ENCODE results near the gene VWA8.
A peak's percentile ranks its signal among the peaks of the same experiment; 100 is the strongest.

Gene VWA8

DNA sequence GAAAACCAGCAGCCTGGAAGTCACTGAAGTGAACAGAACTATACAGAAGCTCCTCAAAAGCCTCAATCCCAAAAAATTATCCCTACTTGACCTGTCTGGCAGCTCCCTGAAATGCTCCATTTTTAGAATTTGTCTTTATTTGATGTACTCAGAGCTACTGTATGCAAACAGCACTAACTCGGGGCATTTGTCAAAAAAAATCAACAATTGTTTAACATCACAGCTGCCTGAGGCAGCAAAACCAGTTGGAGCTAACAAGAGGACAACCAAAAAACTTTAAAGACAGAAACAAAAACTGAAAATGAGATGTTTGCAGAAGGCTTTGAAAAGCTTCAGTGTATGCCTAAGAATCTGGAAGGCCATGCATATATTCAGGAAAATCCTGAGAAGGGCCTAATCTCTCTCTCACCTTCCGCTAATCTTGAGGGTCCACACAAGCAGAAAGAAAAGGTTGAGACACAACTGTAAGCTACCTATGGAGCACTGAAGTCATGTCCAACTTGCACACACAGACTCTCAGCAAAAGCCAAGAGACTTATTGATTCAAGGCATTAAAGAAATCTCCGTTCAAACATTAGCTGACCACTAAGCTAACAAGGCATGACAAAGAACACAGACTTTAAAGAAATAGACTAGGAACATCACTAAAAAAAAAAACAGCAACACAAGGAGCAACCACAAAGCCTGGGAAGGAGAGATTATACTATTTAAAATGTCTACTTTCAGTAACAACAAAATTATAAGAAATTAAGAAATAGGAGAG lies 16.1 kb downstream of the VWA8 start:
- TF ChIP-seq, protein P1, sequence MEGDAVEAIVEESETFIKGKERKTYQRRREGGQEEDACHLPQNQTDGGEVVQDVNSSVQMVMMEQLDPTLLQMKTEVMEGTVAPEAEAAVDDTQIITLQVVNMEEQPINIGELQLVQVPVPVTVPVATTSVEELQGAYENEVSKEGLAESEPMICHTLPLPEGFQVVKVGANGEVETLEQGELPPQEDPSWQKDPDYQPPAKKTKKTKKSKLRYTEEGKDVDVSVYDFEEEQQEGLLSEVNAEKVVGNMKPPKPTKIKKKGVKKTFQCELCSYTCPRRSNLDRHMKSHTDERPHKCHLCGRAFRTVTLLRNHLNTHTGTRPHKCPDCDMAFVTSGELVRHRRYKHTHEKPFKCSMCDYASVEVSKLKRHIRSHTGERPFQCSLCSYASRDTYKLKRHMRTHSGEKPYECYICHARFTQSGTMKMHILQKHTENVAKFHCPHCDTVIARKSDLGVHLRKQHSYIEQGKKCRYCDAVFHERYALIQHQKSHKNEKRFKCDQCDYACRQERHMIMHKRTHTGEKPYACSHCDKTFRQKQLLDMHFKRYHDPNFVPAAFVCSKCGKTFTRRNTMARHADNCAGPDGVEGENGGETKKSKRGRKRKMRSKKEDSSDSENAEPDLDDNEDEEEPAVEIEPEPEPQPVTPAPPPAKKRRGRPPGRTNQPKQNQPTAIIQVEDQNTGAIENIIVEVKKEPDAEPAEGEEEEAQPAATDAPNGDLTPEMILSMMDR (IDR thresholded peaks at IDR 0.05; ENCODE audit: control insufficient read depth, insufficient read depth, low read depth, low read length, missing control alignments) = no peak
- no peak for DNase-seq (ENCODE audit: low read depth)
- no peak overlapping the region for H3K4me3 ChIP-seq (ENCODE audit: control insufficient read depth, low read depth, low read length)

DNA sequence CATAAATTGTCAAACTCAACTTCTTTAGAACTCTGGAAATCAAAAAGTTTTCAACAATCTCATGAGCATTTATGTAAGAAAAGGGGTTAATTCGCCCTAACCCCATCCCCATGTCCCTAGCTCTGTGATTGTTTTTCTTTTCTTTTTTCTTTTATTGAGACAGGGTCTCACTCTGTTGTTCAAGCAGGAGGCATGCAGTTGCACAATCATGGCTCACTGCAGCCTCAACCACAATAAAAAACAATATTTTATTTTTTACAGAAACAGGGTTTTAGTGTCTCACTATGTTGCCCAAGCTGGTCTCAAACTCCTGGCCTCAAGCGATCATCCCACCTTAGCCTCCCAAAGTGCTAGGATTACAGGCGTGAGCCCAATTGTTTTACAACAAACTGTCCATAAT lies 16.7 kb downstream of the VWA8 start:
- no peak overlapping the region for H3K4me3 ChIP-seq (ENCODE audit: control insufficient read depth, low read depth, low read length)
- no peak for DNase-seq (ENCODE audit: low read depth)
- TF ChIP-seq, protein P1 (IDR thresholded peaks at IDR 0.05; ENCODE audit: control insufficient read depth, insufficient read depth, low read depth, low read length, missing control alignments) = no peak

DNA sequence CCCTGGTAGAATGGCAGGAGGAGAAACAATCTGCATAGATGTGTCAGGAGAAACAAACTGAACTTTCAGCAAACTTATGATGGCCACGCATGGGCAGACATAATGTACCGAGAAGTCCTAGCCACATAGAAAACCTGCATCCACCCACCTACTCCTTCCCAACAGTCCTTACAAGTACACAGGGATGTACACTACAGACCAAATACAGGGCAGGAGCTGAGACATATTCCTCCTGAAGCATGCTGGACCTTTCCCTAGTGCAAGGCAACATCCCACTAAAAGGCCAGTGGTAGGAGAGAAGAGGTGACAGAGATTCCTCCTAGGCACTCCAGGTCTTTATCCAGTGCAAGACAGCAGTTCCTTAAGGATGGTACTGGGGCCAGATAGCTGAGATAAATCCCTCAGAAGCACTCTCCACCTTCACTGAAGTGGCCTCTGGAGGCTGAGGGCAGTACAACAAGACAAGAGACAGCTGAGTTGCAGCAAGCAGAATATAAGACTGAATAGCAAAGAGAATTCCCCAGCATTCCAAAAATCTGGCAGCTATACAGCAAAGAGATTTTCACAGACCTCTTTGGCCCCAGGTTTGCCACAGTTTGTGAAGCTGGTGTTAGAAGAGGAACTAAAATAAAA lies 18.3 kb downstream of the VWA8 start:
- no peak for DNase-seq (ENCODE audit: low read depth)
- TF ChIP-seq, protein P1 (IDR thresholded peaks at IDR 0.05; ENCODE audit: control insufficient read depth, insufficient read depth, low read depth, low read length, missing control alignments) = peak; percentile 56
- no peak overlapping the region for H3K4me3 ChIP-seq (ENCODE audit: control insufficient read depth, low read depth, low read length)

DNA sequence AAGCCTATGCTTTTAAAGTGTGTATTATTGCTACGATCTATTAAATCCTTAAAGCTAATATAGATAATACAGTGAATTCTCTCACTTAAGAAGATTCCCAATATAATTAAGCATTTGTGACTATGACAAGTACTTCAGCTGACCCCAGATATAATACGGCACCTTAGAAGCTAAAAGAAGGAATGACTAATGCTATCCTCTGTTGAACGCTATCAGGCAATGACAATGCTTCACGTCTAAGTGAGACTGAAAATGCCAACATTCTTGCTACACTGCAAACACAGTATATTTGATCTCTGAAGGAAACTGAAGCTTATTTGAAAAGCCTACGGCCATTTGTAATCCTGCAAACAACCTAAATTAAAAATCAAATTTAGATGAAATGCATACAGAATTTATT lies 19.7 kb downstream of the VWA8 start:
- H3K4me3 ChIP-seq (ENCODE audit: control insufficient read depth, low read depth, low read length) = no peak overlapping the region
- no peak for DNase-seq (ENCODE audit: low read depth)
- TF ChIP-seq, protein P1 (IDR thresholded peaks at IDR 0.05; ENCODE audit: control insufficient read depth, insufficient read depth, low read depth, low read length, missing control alignments) = no peak

DNA sequence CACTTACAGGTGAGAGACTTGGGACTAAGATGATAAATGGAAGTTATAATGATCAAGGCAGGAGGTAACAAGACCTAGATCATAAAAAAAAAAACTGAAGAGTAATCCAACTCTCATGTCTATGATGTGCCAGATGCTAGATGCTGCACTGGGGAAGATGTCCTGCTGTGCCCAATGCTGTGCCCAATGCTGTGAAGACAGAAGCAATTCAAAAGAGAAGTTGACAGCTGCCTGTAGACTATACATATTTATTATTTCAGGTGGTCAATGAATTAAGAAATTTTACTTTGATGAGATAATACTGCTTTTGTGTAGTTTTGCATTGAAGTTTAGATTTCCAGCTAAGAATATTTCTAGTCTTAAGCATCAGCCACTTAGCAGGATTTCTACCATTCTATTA lies 21.5 kb downstream of the VWA8 start:
- TF ChIP-seq, protein P1 (IDR thresholded peaks at IDR 0.05; ENCODE audit: control insufficient read depth, insufficient read depth, low read depth, low read length, missing control alignments) = no peak
- H3K4me3 ChIP-seq (ENCODE audit: control insufficient read depth, low read depth, low read length) = no peak overlapping the region
- no peak for DNase-seq (ENCODE audit: low read depth)

DNA sequence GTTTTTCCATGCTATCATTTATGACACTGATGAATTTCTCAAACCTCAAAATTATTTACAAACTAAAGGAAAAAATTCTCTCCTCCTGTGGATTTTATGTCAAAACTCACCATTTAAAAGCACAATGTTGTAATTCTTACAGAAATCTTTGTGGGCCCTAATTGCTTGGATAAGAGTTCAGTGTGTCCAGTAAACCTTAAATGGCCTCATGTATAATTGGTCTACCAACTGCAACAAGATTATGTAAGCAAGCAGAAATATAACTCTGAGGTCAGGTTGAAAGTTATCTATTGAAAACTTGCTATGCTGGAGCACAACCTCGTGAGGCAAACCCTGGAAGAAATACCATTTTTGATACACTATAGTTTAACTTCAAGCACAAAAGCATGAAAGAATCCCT lies 22.0 kb downstream of the VWA8 start:
- no peak for DNase-seq (ENCODE audit: low read depth)
- no peak overlapping the region for H3K4me3 ChIP-seq (ENCODE audit: control insufficient read depth, low read depth, low read length)
- TF ChIP-seq, protein P1 (IDR thresholded peaks at IDR 0.05; ENCODE audit: control insufficient read depth, insufficient read depth, low read depth, low read length, missing control alignments) = no peak
